OCI-LY1 (cell line): ENCODE data around the gene CCDC70.

ENCODE experiments used
- EZH2 ChIP-seq: fragments of 200-600 bp; sonication (generic), shearing (Covaris generic); IDR thresholded peaks from 2 replicates; pipeline ENCODE4 v1.8.0; 2017; ENCODE audit warnings: borderline replicate concordance, mixed run types, mild to moderate bottlenecking, antibody characterized with exemption, low read length, moderate library complexity, mixed read lengths
- TF ChIP-seq, protein P1 (sequence below): fragments of 200-600 bp; sonication (generic), shearing (Covaris generic); IDR thresholded peaks from 2 replicates; pipeline ENCODE4 v1.5.1; 2017; ENCODE audit warnings: mild to moderate bottlenecking, antibody characterized with exemption, low read length, moderate library complexity, mixed read lengths

DNA sequence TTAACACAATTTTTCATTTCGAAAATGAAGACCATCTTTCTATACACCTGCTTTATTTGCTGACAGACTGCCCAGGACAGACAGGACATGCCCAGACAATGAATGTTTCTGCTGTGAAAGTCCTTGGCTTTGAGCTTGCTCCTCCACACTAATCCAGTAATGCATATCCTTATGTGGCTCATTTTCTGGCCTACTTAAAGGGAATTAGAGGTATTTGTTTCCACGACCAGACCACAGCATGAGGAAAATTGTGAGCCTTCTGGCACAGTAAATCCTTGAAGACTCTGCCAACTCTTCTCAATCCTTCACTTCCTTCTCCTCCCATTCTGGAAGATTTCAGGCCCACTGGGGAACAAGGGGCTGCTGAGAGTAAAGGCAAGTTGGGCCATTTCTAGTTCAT lies 25.7 kb downstream of the CCDC70 start:
- TF ChIP-seq, protein P1, sequence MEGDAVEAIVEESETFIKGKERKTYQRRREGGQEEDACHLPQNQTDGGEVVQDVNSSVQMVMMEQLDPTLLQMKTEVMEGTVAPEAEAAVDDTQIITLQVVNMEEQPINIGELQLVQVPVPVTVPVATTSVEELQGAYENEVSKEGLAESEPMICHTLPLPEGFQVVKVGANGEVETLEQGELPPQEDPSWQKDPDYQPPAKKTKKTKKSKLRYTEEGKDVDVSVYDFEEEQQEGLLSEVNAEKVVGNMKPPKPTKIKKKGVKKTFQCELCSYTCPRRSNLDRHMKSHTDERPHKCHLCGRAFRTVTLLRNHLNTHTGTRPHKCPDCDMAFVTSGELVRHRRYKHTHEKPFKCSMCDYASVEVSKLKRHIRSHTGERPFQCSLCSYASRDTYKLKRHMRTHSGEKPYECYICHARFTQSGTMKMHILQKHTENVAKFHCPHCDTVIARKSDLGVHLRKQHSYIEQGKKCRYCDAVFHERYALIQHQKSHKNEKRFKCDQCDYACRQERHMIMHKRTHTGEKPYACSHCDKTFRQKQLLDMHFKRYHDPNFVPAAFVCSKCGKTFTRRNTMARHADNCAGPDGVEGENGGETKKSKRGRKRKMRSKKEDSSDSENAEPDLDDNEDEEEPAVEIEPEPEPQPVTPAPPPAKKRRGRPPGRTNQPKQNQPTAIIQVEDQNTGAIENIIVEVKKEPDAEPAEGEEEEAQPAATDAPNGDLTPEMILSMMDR, result no peak
- TF ChIP-seq EZH2, result no peak
